Testis (tissue), 3 donors: ENCODE data around the gene GPC6. TPM values are rescaled to one million over a fixed set of nuclear protein-coding genes. Genes with fewer than 3 reads are reported as not detected.

Experiments used
- DNase-seq: peaks from one replicate; pipeline ENCODE4 v3.0.0-alpha.2; 2019
- H3K27ac ChIP-seq, 2 donors: fragments of 200-600 bp; sonication (generic); one replicate each; pipeline ENCODE4 v1.5.1; 2019
- H3K27me3 ChIP-seq: fragments of 200-600 bp; sonication (generic); one replicate; pipeline ENCODE4 v1.5.1; 2019
- H3K36me3 ChIP-seq: fragments of 200-600 bp; sonication (generic); one replicate; pipeline ENCODE4 v1.5.1; 2017; ENCODE audit warnings: low read depth; ENCODE audit errors: missing control alignments
- H3K4me1 ChIP-seq: fragments of 200-600 bp; sonication (generic); one replicate; pipeline ENCODE4 v1.5.1; 2019
- H3K4me3 ChIP-seq, 2 donors: fragments of 200-600 bp; sonication (generic); one replicate each; pipeline ENCODE4 v1.5.1; 2017 to 2019
- H3K9me3 ChIP-seq: fragments of 200-600 bp; sonication (generic); one replicate; pipeline ENCODE4 v1.5.1; 2017
- POLR2A ChIP-seq: fragments of 450-650 bp; IDR thresholded peaks from one replicate; pipeline ENCODE4 v1.6.1; 2017; ENCODE audit warnings: antibody characterized with exemption, mild to moderate bottlenecking, moderate library complexity
- WGBS, 2 donors: methylation state at CpG; one replicate each; pipeline ENCODE4 v1.1.5; 2018; 5-methylcytosine and 5-hydroxymethylcytosine counted together
- intact Hi-C: fragments of 100-400 bp; cut with DNase I; formaldehyde crosslinking; loops from one replicate; pipeline ENCODE4 v1.15.1; 2023; ENCODE audit warnings: low total_unique reads
- polyA plus RNA-seq: library from polyadenylated mRNA; stranded (reverse); fragments of 350-450 nt; fragmentation: Illumina TruSeq; extraction: RNeasy Lipid Tissue Mini Kit (QIAGEN cat#74804); gene quantifications from one replicate; pipeline ENCODE4 v1.2.3, GENCODE V29; 2014; ENCODE audit warnings: low read depth, low replicate concordance; ENCODE audit not compliant: insufficient read depth
- total RNA-seq, 2 donors: library from RNA; depleted of rRNA; stranded (reverse); fragments of >200 nt; gene quantifications; one replicate each; pipeline ENCODE4 v1.2.3, GENCODE V29; 2016
- TF ChIP-seq, protein P1 (sequence below), 3 experiments: fragments of 450-650 bp in 2 of 3; fragments of 200-600 bp in 1 of 3; sonication (generic) in 1 of 3; IDR thresholded peaks; one replicate each; pipeline ENCODE4 v1.5.1; 2016 to 2019; ENCODE audit warnings: antibody characterized with exemption in 3 of 3, mild to moderate bottlenecking in 2 of 3, moderate library complexity in 1 of 3

Gene GPC6
- total and polyA plus RNA-seq, 3 donors from 2014 or later = 2.2 to 6.9 (median 4.3) TPM

DNA sequence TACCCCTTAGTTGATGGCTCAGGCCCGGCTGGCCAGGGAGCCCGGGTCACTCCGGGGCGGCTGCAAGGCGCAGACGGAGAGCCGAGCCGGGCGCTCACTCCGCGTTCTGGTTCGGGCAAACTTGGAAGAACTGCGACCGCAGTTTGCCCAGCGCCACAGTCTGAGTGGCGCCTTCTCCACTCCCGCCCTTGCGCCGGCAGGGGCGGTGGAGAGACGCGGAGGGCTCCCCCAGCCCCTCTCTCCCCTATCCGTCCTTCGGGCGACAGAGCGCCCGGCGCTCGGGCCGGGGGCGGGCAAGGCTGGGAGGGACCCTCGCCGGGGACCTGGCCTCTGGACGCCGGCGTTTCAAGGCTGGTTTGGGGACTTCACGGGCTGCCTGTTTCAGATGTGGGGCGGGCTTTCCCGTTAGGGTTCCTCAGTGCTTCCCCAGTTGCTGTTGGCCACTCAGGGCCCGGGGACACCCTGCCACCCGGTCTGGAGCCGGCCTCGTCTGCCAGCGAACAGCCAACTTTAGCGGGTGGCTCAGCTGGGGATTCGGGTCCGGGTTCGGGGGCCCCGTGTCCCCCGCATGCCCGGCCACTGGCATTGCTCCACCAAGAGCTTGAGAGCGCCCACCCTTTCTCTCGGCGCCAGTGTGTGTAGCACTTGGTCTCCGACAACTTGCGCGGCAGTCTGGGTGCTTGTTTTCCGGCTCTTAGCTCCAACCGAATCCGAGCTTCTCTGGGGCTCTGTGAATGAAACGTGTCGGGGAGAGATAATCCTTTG is 1.5 kb downstream of the GPC6 start:
- H3K27ac ChIP-seq = peak overlapping the region; percentile 3 to 78
- intact Hi-C loops = no loop called here
- H3K4me1 ChIP-seq = no peaks in the 10 kb centered on the region
- no peaks in the 10 kb centered on the region for H3K36me3 ChIP-seq
- H3K9me3 ChIP-seq = no peaks in the 10 kb centered on the region
- peak overlapping the region; percentile 51 to 61 for H3K4me3 ChIP-seq
- no peaks in the 10 kb centered on the region for H3K27me3 ChIP-seq
- DNase-seq = peak; percentile 55
- TF ChIP-seq POLR2A = no peak
- TF ChIP-seq, protein P1, sequence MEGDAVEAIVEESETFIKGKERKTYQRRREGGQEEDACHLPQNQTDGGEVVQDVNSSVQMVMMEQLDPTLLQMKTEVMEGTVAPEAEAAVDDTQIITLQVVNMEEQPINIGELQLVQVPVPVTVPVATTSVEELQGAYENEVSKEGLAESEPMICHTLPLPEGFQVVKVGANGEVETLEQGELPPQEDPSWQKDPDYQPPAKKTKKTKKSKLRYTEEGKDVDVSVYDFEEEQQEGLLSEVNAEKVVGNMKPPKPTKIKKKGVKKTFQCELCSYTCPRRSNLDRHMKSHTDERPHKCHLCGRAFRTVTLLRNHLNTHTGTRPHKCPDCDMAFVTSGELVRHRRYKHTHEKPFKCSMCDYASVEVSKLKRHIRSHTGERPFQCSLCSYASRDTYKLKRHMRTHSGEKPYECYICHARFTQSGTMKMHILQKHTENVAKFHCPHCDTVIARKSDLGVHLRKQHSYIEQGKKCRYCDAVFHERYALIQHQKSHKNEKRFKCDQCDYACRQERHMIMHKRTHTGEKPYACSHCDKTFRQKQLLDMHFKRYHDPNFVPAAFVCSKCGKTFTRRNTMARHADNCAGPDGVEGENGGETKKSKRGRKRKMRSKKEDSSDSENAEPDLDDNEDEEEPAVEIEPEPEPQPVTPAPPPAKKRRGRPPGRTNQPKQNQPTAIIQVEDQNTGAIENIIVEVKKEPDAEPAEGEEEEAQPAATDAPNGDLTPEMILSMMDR (IDR thresholded peaks at IDR 0.05) = no peak
- WGBS, 2 donors = 0 to 1% methylated on average over 5 to 44 of the region's 62 CpGs

GRCh38 chr13:93228643-93228937 is 2.0 kb downstream of the GPC6 start:
- Histone ChIP-seq H3K9me3 (no peaks in the 10 kb centered on the region), H3K36me3 (no peaks in the 10 kb centered on the region), H3K27ac (peak overlapping the region in 1 of 2 donors; percentile 78), H3K4me1 (no peaks in the 10 kb centered on the region), H3K4me3 (peak overlapping the region; percentile 51 to 61), H3K27me3 (no peaks in the 10 kb centered on the region)
- intact Hi-C loops = no loop called here
- no peak for DNase-seq
- WGBS, 2 donors = 1 to 2% methylated on average over 9 of the region's 9 CpGs
- TF ChIP-seq POLR2A = no peak
- TF ChIP-seq, protein P1 (IDR thresholded peaks at IDR 0.05) = no peak

- Histone ChIP-seq H3K27ac (no peak overlapping the region), H3K4me1 (no peaks in the 10 kb centered on the region), H3K9me3 (no peaks in the 10 kb centered on the region), H3K36me3 (no peaks in the 10 kb centered on the region), H3K4me3 (no peak overlapping the region), H3K27me3 (no peaks in the 10 kb centered on the region)
- intact Hi-C loops = no loop called here
- DNase-seq = no peak
- TF ChIP-seq POLR2A = no peak
- TF ChIP-seq, protein P1 (IDR thresholded peaks at IDR 0.05) = no peak
These were observed 3.8 kb downstream of the GPC6 start for GRCh38 chr13:93230261-93230855.

DNA sequence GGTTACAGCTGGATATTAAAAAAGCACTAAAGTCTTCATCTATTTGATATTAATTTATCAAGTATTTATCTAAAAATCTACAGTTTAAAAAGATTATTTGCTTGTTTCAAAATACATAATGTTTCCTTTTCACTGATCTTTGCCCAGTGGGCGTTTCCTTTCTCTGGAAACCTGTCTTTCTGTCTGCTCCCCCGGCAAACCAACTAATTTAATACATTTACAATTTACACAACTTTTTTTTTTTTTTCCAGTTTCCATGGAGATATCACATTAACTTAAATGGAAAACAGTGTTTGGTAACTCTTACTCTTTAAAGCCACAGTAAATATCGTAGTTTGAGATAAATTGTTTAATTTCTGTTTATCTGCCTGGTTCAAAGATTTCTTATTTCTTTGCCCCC is 5.3 kb downstream of the GPC6 start:
- intact Hi-C loops = no loop called here
- no peak overlapping the region for H3K27ac ChIP-seq
- no peak for TF ChIP-seq POLR2A
- TF ChIP-seq, protein P1 (IDR thresholded peaks at IDR 0.05) = no peak

GRCh38 chr13:93233997-93234416 is 7.4 kb downstream of the GPC6 start:
- Histone ChIP-seq H3K9me3 (no peaks in the 10 kb centered on the region), H3K36me3 (no peaks in the 10 kb centered on the region), H3K4me3 (no peak overlapping the region), H3K27ac (no peak overlapping the region), H3K27me3 (no peaks in the 10 kb centered on the region), H3K4me1 (no peaks in the 10 kb centered on the region)
- DNase-seq = no peak
- WGBS, 2 donors = 68 to 69% methylated on average over 3 of the region's 3 CpGs
- TF ChIP-seq, protein P1 (IDR thresholded peaks at IDR 0.05) = no peak
- no peak for TF ChIP-seq POLR2A
- intact Hi-C loops = no loop called here

More for the DNA sequence above, 5.3 kb downstream of the GPC6 start:
- Histone ChIP-seq H3K27me3 (no peaks in the 10 kb centered on the region), H3K9me3 (no peaks in the 10 kb centered on the region), H3K4me1 (no peaks in the 10 kb centered on the region), H3K4me3 (no peak overlapping the region), H3K36me3 (no peaks in the 10 kb centered on the region)
- DNase-seq = no peak
- WGBS, 2 donors = 72 to 74% methylated on average over 3 of the region's 3 CpGs
